Thoracic aorta (tissue), 2 donors: ENCODE data around the gene METTL27. TPM values are rescaled to one million over a fixed set of nuclear protein-coding genes. Genes with fewer than 3 reads are reported as not detected.
"Not testable (repeated sequence)": the region's sequence is repeated elsewhere in the genome, so short reads cannot be mapped to it uniquely, and the experiment has no call there.

Experiments
- ATAC-seq: fragments of 150-250 bp; one replicate; pipeline ENCODE4 v1.8.0; 2017; ENCODE audit warnings: low read depth; ENCODE audit not compliant: insufficient number of reproducible peaks, low FRiP score
- DNase-seq: peaks from one replicate; pipeline ENCODE4 v3.0.0-alpha.2; 2020; ENCODE audit warnings: low spot score
- H3K27ac ChIP-seq, 2 donors: fragments of 200-600 bp; sonication (generic); 1 replicate in 1 of 2; 2 replicates in 1 of 2; pipeline ENCODE4 v1.5.1; 2016; ENCODE audit warnings: mild to moderate bottlenecking in 2 of 2, moderate library complexity in 2 of 2
- H3K27me3 ChIP-seq: fragments of 200-600 bp; sonication (generic); replicated peaks from 2 replicates; pipeline ENCODE4 v1.6.0; 2016; ENCODE audit warnings: mild to moderate bottlenecking; ENCODE audit not compliant: insufficient read depth
- H3K36me3 ChIP-seq: fragments of 200-600 bp; sonication (generic); one replicate; pipeline ENCODE4 v1.5.1; 2016
- H3K4me1 ChIP-seq, 2 donors: fragments of 200-600 bp; sonication (generic); 1 replicate in 1 of 2; 2 replicates in 1 of 2; pipeline versions ENCODE4 v1.5.1 to v1.6.0; 2016; ENCODE audit warnings: low read depth in 2 of 2, mild to moderate bottlenecking in 1 of 2; ENCODE audit not compliant: control insufficient read depth in 1 of 2
- H3K4me3 ChIP-seq: fragments of 200-600 bp; sonication (generic); 2 replicates; pipeline ENCODE4 v1.5.1; 2016; ENCODE audit warnings: mild to moderate bottlenecking
- H3K9me3 ChIP-seq: fragments of 200-600 bp; sonication (generic); 2 replicates; pipeline ENCODE4 v1.5.1; 2016
- total RNA-seq, 2 donors: library from RNA; depleted of rRNA; stranded (reverse); fragments of >200 nt; gene quantifications; one replicate each; pipeline versions ENCODE4 v1.1.0 to v1.2.3, GENCODE V29; 2016
- TF ChIP-seq, protein P1 (sequence below): fragments of 200-600 bp; sonication (generic); IDR thresholded peaks from one replicate; pipeline ENCODE4 v1.5.1; 2019; ENCODE audit warnings: antibody characterized with exemption

METTL27 gene
- total RNA-seq, 2 donors from 2014 or later, result 1.2 TPM; not detected in 1

DNA sequence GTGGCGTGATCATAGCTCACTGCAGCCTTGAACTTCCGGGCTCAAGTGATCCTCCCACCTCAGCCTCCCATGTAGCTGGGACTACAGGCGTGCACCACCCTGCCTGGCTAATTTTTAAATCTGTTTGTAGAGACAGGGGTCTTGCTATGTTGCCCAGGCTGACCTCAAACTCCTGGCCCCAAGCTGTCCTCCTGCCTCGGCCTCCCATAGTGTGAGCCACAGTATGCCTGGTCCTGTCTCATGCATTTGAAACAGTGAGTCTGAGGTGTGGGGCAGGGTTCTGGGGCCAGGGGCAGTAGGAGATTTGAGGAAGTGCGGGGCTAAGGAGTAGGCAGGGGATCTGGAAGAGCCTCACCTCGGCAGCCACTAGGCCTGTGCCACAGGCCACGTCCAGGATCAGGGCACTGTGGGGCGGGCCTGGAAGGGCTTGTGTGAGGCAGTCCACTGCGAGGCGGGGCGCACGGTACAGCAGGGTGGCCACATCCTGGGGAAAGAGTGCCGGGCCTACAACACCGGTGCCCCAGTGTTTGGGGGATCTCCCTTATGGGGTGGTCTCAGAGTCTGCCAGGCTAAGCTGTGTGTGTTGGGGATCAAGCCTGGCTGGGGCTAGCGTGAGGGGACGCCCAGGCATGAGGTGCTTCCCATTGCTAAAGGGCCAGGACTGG is 1.5 kb downstream of the METTL27 start:
- Histone ChIP-seq H3K36me3 (no peaks in the 10 kb centered on the region), H3K27ac (no peak overlapping the region), H3K4me3 (no peak overlapping the region), H3K9me3 (no peaks in the 10 kb centered on the region), H3K27me3 (no peaks in the 10 kb centered on the region), H3K4me1 (peaks cover 0 to 8% of the 10 kb centered on the region in 2 donors)
- TF ChIP-seq, protein P1, sequence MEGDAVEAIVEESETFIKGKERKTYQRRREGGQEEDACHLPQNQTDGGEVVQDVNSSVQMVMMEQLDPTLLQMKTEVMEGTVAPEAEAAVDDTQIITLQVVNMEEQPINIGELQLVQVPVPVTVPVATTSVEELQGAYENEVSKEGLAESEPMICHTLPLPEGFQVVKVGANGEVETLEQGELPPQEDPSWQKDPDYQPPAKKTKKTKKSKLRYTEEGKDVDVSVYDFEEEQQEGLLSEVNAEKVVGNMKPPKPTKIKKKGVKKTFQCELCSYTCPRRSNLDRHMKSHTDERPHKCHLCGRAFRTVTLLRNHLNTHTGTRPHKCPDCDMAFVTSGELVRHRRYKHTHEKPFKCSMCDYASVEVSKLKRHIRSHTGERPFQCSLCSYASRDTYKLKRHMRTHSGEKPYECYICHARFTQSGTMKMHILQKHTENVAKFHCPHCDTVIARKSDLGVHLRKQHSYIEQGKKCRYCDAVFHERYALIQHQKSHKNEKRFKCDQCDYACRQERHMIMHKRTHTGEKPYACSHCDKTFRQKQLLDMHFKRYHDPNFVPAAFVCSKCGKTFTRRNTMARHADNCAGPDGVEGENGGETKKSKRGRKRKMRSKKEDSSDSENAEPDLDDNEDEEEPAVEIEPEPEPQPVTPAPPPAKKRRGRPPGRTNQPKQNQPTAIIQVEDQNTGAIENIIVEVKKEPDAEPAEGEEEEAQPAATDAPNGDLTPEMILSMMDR, result no peak
- no peak for DNase-seq
- ATAC-seq, result no peak

DNA sequence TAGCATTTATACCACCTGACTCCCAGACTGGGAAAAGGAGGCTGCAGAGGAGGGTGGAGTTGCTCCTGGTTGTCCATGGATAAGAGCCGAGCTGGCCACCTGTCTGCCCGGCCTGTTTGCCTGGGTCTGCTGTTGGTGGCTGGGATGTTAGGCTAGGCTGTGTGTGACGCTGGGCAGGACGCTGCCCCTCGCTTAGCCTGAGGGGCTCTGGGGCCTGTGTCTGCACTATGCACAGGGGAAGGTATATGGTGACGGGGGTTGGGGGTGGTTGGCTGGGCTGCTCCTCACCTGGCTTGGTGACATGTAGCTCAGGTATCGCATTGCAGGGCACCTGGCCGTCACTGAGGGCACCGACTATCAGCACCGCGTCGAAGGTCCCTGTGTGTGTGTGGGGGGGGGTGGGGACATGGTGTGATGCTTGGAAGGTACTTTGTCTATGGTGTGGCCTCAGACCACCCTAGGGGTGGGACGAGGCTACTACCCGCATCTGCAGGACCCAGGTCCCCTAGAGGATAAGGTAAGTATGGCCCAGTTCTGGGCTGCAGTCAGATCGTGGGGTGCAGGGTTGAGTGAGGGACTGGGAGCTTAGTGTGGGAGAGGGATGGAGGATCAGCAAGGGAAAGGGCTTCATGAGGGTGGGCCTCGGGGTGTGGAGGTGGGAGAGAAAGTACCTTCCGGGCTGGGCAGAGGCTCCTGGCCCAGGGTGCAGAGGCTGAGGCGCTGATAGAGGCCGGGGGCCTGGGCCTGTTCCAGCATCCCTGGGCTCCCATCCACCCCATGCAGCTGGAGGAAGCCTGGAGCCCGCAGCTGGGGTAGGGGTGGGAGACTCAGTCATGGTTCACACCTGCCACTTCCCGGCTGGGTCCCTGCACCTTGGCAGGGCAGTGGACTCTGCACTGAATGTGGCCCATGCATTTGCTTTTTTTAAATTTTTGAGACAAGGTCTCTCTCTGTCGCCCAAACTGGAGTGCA is 2.3 kb downstream of the METTL27 start:
- no peaks in the 10 kb centered on the region for H3K36me3 ChIP-seq
- H3K4me1 ChIP-seq, result peaks cover 0 to 8% of the 10 kb centered on the region in 2 donors
- TF ChIP-seq, protein P1, result no peak
- DNase-seq (no peak), ATAC-seq (no peak)
- H3K9me3 ChIP-seq, result no peaks in the 10 kb centered on the region
- H3K4me3 ChIP-seq, result no peak overlapping the region
- no peaks in the 10 kb centered on the region for H3K27me3 ChIP-seq
- H3K27ac ChIP-seq, result no peak overlapping the region

- TF ChIP-seq, protein P1, result no peak
- no peak for ATAC-seq
Observed at GRCh38 chr7:73839290-73839689, 3.0 kb downstream of the METTL27 start.

DNA sequence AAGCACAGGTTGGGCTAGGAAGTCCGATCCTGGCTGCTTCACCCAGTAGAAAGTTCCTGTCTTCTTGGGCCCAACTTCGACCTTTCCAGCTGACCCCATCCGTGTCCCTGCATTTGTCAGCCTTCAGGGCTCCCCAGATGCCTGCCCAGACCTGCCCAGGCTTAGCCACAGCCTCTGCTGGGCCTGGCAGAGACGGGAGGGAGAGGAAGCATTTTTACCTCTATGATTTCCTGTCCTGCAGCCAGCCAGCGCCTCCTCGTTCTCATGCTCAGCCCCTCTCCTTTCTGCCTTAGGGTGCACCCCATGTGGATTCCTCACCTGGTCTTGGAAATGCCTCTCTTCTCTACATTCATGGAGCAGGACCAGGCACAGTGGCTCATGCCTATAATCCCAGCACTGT is 3.7 kb downstream of the METTL27 start:
- Histone ChIP-seq H3K9me3 (no peaks in the 10 kb centered on the region), H3K36me3 (no peaks in the 10 kb centered on the region), H3K27me3 (no peaks in the 10 kb centered on the region), H3K27ac (no peak overlapping the region), H3K4me1 (peaks cover 0 to 8% of the 10 kb centered on the region in 2 donors), H3K4me3 (no peak overlapping the region)
- ATAC-seq (no peak), DNase-seq (no peak)
- TF ChIP-seq, protein P1, result no peak

More at GRCh38 chr7:73839290-73839689, 3.0 kb downstream of the METTL27 start:
- Histone ChIP-seq H3K27ac (no peak overlapping the region), H3K9me3 (no peaks in the 10 kb centered on the region), H3K36me3 (no peaks in the 10 kb centered on the region), H3K27me3 (no peaks in the 10 kb centered on the region), H3K4me1 (peaks cover 0 to 8% of the 10 kb centered on the region in 2 donors), H3K4me3 (no peak overlapping the region)
- DNase-seq, result no peak

DNA sequence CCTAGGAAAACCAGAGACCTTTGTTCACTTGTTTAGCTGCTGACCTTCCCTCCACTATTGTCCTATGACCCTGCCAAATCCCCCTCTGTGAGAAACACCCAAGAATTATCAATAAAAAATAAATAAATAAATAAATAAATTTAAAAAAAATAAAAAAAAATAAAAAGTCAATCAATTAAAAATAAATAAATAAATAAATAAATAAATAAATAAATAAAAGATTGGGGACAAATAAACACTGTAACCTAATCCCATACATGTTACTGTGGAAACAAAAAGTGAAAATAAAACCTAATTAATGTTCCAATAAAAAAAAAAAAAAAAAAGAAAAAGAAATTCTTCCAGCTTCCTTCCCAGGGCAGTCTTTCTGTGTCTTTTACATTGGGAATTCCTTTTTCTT is 5.1 kb downstream of the METTL27 start:
- not testable (repeated sequence) for DNase-seq, H3K27ac ChIP-seq, H3K4me1 ChIP-seq, H3K4me3 ChIP-seq, H3K27me3 ChIP-seq, ATAC-seq, H3K36me3 ChIP-seq, H3K9me3 ChIP-seq
